WTC11 (cell line): Measurements from ENCODE around the gene ATP6V1F. TPM values are rescaled to one million over a fixed set of nuclear protein-coding genes. Genes with fewer than 3 reads are reported as not detected.

Source experiments
- ATAC-seq: fragments of 200-7000 bp; cut with Tn5 transposase; 2 replicates; pipeline ENCODE4 v1.10.0; 2021; ENCODE audit warnings: mild to moderate bottlenecking, moderate library complexity
- CTCF ChIA-PET: fragments of 300-600 bp; sonication (Branson Sonifier 250); formaldehyde crosslinking; loops from one replicate; lab custom pipeline; 2021; ENCODE audit warnings: antibody characterized with exemption; lab: Charles Lee
- POLR2A ChIA-PET: fragments of 350-600 bp; sonication (Branson Sonifier 250); formaldehyde crosslinking; loops from one replicate; lab custom pipeline; 2021; ENCODE audit warnings: antibody characterized with exemption; lab: Charles Lee
- DNase-seq: peaks from one replicate; pipeline ENCODE4 v3.0.0; 2021; ENCODE audit warnings: low spot score
- H3K27ac Mint-ChIP-seq: 2 replicates; pipeline ENCODE4 v1.8.0; 2021; ENCODE audit warnings: mixed read lengths
- H3K27me3 Mint-ChIP-seq: 2 replicates; pipeline ENCODE4 v1.8.0; 2021; ENCODE audit warnings: low read depth, mild to moderate bottlenecking, moderate library complexity, mixed read lengths
- H3K36me3 Mint-ChIP-seq: 2 replicates; pipeline ENCODE4 v1.8.0; 2021; ENCODE audit warnings: mixed read lengths
- H3K4me1 Mint-ChIP-seq: 2 replicates; pipeline ENCODE4 v1.8.0; 2022; ENCODE audit warnings: mixed read lengths
- H3K4me3 Mint-ChIP-seq: 2 replicates; pipeline ENCODE4 v1.8.0; 2021; ENCODE audit warnings: mild to moderate bottlenecking, moderate library complexity, mixed read lengths
- H3K9me3 Mint-ChIP-seq: 2 replicates; pipeline ENCODE4 v1.8.0; 2021; ENCODE audit warnings: mixed read lengths
- AR ChIP-seq: fragments of 250-450 bp; sonication (Bioruptor Pico); IDR thresholded peaks from 2 replicates; pipeline ENCODE4 v1.9.0; 2021; ENCODE audit warnings: mild to moderate bottlenecking
- CDX4 ChIP-seq: fragments of 250-450 bp; sonication (Bioruptor Pico); IDR thresholded peaks from 2 replicates; pipeline ENCODE4 v1.9.0; 2021; ENCODE audit warnings: moderate library complexity, mild to moderate bottlenecking, inconsistent platforms, borderline replicate concordance
- FOXK1 ChIP-seq: sonication (generic); formaldehyde crosslinking; IDR thresholded peaks from 2 replicates; pipeline ENCODE4 v1.8.0; 2022; ENCODE audit warnings: mild to moderate bottlenecking, moderate library complexity, missing genetic modification reagents
- GRHL2 ChIP-seq: fragments of 250-450 bp; sonication (Bioruptor Pico); IDR thresholded peaks from 2 replicates; pipeline ENCODE4 v1.8.0; 2022; ENCODE audit warnings: mild to moderate bottlenecking, moderate library complexity; ENCODE audit not compliant: insufficient replicate concordance, severe bottlenecking
- HMGA2 ChIP-seq: fragments of 250-450 bp; sonication (Bioruptor Pico); IDR thresholded peaks from 2 replicates; pipeline ENCODE4 v1.4.0; 2021; ENCODE audit warnings: mild to moderate bottlenecking, moderate library complexity
- OVOL2 ChIP-seq: fragments of 250-450 bp; sonication (Bioruptor Pico); IDR thresholded peaks from 2 replicates; pipeline ENCODE4 v1.9.0; 2021; ENCODE audit warnings: mild to moderate bottlenecking, borderline replicate concordance
- STAT6 ChIP-seq: sonication (generic); formaldehyde crosslinking; conservative IDR thresholded peaks from 2 replicates; pipeline ENCODE4 v1.8.1; 2023; ENCODE audit warnings: mild to moderate bottlenecking, low read depth, missing genetic modification reagents, moderate library complexity
- ZNF232 ChIP-seq: sonication (generic); formaldehyde crosslinking; IDR thresholded peaks from 2 replicates; pipeline ENCODE4 v1.8.0; 2022; ENCODE audit warnings: mild to moderate bottlenecking, missing genetic modification reagents
- ZNF423 ChIP-seq: fragments of 250-450 bp; sonication (Bioruptor Pico); IDR thresholded peaks from 2 replicates; pipeline ENCODE4 v2.1.2; 2022; ENCODE audit warnings: mild to moderate bottlenecking, moderate library complexity
- total RNA-seq: library from RNA; stranded (reverse); gene quantifications from 3 replicates; pipeline ENCODE4 v1.2.3, GENCODE V29; 2021
- TF ChIP-seq, protein P1 (sequence below): sonication (generic); formaldehyde crosslinking; IDR thresholded peaks from 2 replicates; pipeline ENCODE4 v1.8.1; 2022; ENCODE audit warnings: low read depth, mild to moderate bottlenecking, moderate library complexity, missing genetic modification reagents, borderline replicate concordance
- TF ChIP-seq, protein P2 (sequence below): sonication (generic); formaldehyde crosslinking; IDR thresholded peaks from 2 replicates; pipeline ENCODE4 v1.8.0; 2022; ENCODE audit warnings: mild to moderate bottlenecking, missing genetic modification reagents

Gene ATP6V1F
- total RNA-seq, 1 experiment from 2014 or later = 117 TPM

- TF ChIP-seq ZNF232 (CRISPR knock-in tag) (no peak), FOXK1 (CRISPR knock-in tag) (no peak), OVOL2 (no peak), CDX4 (CRISPR knock-in tag) (no peak), GRHL2 (CRISPR knock-in tag) (no peak)
- TF ChIP-seq, protein P1, sequence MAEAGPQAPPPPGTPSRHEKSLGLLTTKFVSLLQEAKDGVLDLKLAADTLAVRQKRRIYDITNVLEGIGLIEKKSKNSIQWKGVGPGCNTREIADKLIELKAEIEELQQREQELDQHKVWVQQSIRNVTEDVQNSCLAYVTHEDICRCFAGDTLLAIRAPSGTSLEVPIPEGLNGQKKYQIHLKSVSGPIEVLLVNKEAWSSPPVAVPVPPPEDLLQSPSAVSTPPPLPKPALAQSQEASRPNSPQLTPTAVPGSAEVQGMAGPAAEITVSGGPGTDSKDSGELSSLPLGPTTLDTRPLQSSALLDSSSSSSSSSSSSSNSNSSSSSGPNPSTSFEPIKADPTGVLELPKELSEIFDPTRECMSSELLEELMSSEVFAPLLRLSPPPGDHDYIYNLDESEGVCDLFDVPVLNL (CRISPR knock-in tag) = no peak
- TF ChIP-seq, protein P2, sequence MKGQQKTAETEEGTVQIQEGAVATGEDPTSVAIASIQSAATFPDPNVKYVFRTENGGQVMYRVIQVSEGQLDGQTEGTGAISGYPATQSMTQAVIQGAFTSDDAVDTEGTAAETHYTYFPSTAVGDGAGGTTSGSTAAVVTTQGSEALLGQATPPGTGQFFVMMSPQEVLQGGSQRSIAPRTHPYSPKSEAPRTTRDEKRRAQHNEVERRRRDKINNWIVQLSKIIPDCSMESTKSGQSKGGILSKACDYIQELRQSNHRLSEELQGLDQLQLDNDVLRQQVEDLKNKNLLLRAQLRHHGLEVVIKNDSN = no peak
Observed at GRCh38 chr7:128847721-128848211, 14.9 kb upstream of the ATP6V1F start (continued).

GRCh38 chr7:128848289-128849155 is 14.1 kb upstream of the ATP6V1F start:
- no peaks in the 10 kb centered on the region for H3K9me3 Mint-ChIP-seq
- H3K36me3 Mint-ChIP-seq = no peaks in the 10 kb centered on the region
- ChIA-PET CTCF (interaction anchor here (1.1 kb wide), 2 partner anchors 11 to 13 kb away, joined by 5 read pairs; no protein-coding TSS in a partner anchor), POLR2A (no interaction called here)
- no peaks in the 10 kb centered on the region for H3K27me3 Mint-ChIP-seq
- no peaks in the 10 kb centered on the region for H3K4me1 Mint-ChIP-seq
- no peak overlapping the region for H3K27ac Mint-ChIP-seq
- DNase-seq (no peak), ATAC-seq (no peak)
- H3K4me3 Mint-ChIP-seq = no peak overlapping the region
- TF ChIP-seq AR (CRISPR knock-in tag) = no peak
- TF ChIP-seq ZNF423 (CRISPR knock-in tag) = no peak
- no peak for TF ChIP-seq STAT6 (CRISPR knock-in tag)

GRCh38 chr7:128849156-128849515 is 13.5 kb upstream of the ATP6V1F start:
- Mint-ChIP-seq H3K4me1 (no peaks in the 10 kb centered on the region), H3K36me3 (no peaks in the 10 kb centered on the region), H3K27ac (no peak overlapping the region), H3K9me3 (no peaks in the 10 kb centered on the region), H3K27me3 (no peaks in the 10 kb centered on the region), H3K4me3 (no peak overlapping the region)
- ChIA-PET POLR2A (no interaction called here), CTCF (interaction anchor here (0.7 kb wide), 1 partner anchor 11 kb away, joined by 4 read pairs; no protein-coding TSS in a partner anchor)
- no peak for DNase-seq
- TF ChIP-seq HMGA2 (CRISPR knock-in tag) (no peak), STAT6 (CRISPR knock-in tag) (no peak)
- ATAC-seq = no peak
